ENCODE measurements around the gene BCL2L11.

Gene BCL2L11

GRCh38 chr2:111108745-111109271 is 11.9 kb upstream of the BCL2L11 start:
- Histone ChIP-seq H3K4me3 (replicated peaks; ENCODE audit: insufficient read depth, low read length) (no peak overlapping the region), H3K27ac (replicated peaks) (no peak overlapping the region), H3K27me3 (ENCODE audit: insufficient read depth, poor library complexity, severe bottlenecking) (no peaks in the 10 kb centered on the region)
- DNase-seq (ENCODE audit: low read depth in 1 of 2, low spot score in 1 of 2) = no peak
- TF ChIP-seq, protein P1, sequence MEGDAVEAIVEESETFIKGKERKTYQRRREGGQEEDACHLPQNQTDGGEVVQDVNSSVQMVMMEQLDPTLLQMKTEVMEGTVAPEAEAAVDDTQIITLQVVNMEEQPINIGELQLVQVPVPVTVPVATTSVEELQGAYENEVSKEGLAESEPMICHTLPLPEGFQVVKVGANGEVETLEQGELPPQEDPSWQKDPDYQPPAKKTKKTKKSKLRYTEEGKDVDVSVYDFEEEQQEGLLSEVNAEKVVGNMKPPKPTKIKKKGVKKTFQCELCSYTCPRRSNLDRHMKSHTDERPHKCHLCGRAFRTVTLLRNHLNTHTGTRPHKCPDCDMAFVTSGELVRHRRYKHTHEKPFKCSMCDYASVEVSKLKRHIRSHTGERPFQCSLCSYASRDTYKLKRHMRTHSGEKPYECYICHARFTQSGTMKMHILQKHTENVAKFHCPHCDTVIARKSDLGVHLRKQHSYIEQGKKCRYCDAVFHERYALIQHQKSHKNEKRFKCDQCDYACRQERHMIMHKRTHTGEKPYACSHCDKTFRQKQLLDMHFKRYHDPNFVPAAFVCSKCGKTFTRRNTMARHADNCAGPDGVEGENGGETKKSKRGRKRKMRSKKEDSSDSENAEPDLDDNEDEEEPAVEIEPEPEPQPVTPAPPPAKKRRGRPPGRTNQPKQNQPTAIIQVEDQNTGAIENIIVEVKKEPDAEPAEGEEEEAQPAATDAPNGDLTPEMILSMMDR (IDR thresholded peaks at IDR 0.05; ENCODE audit: insufficient read depth, low read length) = no peak
- no peak for TF ChIP-seq SPI1 (IDR thresholded peaks at IDR 0.05; ENCODE audit: borderline replicate concordance, low read depth)
- TF ChIP-seq POLR2AphosphoS5 (IDR thresholded peaks at IDR 0.05; ENCODE audit: low read depth) = no peak
- TF ChIP-seq REST (IDR thresholded peaks at IDR 0.05; ENCODE audit: insufficient replicate concordance, low read depth) = no peak

GRCh38 chr2:111111101-111111755 is 9.5 kb upstream of the BCL2L11 start:
- H3K4me3 ChIP-seq (replicated peaks; ENCODE audit: insufficient read depth, low read length) = no peak overlapping the region
- DNase-seq (ENCODE audit: low read depth in 1 of 2, low spot score in 1 of 2) = no peak
- H3K27ac ChIP-seq (replicated peaks) = no peak overlapping the region
- no peaks in the 10 kb centered on the region for H3K27me3 ChIP-seq (ENCODE audit: insufficient read depth, poor library complexity, severe bottlenecking)
- TF ChIP-seq, protein P1 (IDR thresholded peaks at IDR 0.05; ENCODE audit: insufficient read depth, low read length) = no peak
- no peak for TF ChIP-seq REST (IDR thresholded peaks at IDR 0.05; ENCODE audit: insufficient replicate concordance, low read depth)
- TF ChIP-seq GABPA (IDR thresholded peaks at IDR 0.05; ENCODE audit: low read depth) = no peak
- TF ChIP-seq SPI1 (IDR thresholded peaks at IDR 0.05; ENCODE audit: borderline replicate concordance, low read depth) = no peak
- TF ChIP-seq POLR2AphosphoS5 (IDR thresholded peaks at IDR 0.05; ENCODE audit: low read depth) = no peak

DNA sequence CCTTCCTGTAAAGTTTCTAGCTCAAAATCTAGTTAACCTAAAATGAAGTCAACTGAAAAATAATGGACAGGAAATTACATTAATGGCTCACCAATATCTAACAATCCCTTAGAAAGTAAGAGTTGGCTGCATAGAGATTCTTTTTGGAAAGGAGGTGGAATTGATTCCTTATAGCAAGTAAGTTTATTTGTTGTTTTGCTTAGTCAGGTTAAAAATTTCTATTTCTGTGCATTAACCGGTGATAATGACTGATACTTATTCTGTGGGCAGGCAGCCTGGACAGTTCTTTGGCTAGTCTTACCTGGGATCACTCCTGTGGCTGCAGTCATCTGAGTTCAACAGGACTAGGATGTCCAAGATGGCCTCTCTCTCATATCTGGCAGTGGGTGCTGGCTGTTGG is 6.9 kb upstream of the BCL2L11 start:
- Histone ChIP-seq H3K27ac (replicated peaks) (no peak overlapping the region), H3K4me3 (replicated peaks; ENCODE audit: insufficient read depth, low read length) (no peak overlapping the region), H3K27me3 (ENCODE audit: insufficient read depth, poor library complexity, severe bottlenecking) (no peaks in the 10 kb centered on the region)
- no peak for TF ChIP-seq POLR2AphosphoS5 (IDR thresholded peaks at IDR 0.05; ENCODE audit: low read depth)
- TF ChIP-seq REST (IDR thresholded peaks at IDR 0.05; ENCODE audit: insufficient replicate concordance, low read depth) = no peak
- TF ChIP-seq, protein P1 (IDR thresholded peaks at IDR 0.05; ENCODE audit: insufficient read depth, low read length) = no peak
- no peak for TF ChIP-seq SPI1 (IDR thresholded peaks at IDR 0.05; ENCODE audit: borderline replicate concordance, low read depth)
- DNase-seq (ENCODE audit: low read depth in 1 of 2, low spot score in 1 of 2) = no peak

Measured in HL-60 (cell line).